ENCODE measurements around the gene GCLC.
"Not testable (repeated sequence)": the region's sequence is repeated elsewhere in the genome, so short reads cannot be mapped to it uniquely, and the experiment has no call there.

GCLC gene

DNA sequence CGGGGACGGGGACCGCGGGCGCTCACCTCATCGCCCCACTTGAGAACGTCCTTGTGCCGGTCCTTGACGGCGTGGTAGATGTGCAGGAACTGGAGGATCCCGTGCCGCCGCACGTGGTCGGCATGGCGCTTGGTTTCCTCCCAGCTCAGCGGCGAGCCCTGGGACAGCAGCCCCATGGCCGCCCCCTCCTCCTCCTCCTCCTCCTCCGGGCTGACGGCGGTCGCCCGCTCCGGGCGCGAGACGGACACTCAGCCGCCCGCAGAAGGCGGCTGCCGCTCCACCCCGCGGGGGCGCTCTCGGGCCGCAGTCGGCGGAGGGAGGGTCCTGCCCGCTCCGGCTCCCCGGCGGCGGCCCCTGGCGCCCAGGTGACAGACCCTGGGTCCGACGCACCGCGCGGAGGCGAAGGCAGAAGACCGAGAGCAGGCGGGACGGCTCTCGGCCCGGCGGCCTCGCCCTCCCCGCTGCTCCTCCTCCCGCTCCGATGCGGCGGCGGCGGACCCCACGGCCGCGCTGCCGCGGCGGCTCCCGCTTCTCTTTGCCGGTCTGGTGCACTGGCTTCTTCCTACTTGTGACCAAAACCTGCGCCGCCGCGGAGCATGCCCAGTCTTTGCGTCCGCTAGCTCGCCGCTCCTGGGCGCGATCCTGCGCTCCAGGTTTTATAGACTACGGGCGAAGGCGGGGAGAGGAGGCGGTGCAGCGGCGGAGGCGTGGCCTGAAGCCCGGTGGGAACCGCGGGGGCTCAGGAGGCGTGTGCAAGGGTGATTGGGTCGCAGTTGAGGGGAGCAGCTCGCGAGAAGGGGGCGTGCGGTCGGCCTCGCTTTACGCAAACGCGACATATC, at the start of gene GCLC:
GCLC (minus strand) TSS at position 632 of the 839 bp plus-strand sequence; CDS start at position 176, 456 bp downstream.
- DNase-seq (ENCODE audit: low read depth) = peak; percentile 88

DNA sequence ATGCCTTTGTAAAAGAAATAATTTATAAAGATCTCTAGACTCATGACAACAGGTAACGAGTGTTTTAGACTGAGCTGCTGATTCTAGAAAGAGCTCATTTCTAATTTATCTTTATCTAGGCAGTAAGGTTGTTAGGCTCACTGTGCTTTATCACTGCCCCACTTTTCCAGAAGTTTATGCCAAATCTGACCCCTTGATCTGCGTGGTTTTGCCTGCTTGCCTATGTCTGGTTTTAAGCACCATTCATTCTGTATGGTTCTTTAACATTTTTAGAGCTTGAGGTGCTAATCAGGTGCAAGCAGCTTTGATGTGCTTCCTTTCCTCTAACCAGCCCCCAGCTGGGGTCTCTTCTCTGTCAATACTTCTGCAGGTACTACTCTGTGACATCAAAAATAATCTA, 49.7 kb upstream of the GCLC start:
- DNase-seq (ENCODE audit: low read depth) = no peak

DNA sequence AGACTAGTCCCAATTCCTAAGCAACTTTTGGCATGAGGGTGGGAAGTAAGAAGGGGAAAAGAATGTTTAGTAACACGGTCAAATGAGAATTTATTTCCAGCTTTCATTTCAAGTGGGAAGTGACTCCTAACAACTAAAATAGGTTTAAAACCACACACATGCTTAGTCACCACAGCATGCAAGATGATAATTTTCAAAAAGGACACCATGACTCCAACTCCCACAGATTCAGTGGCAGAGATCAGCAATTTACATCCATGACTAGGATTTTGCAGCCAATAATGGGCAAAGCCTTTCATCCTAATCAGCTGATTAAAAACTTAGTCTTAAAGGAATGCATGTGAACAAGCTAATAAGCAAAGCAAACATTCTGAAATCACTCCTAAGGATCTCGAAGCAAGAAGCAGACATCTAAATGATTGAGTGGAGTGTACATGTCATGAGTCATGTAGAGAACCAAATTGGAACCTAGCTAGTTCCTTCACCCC, 48.1 kb upstream of the GCLC start:
- DNase-seq (ENCODE audit: low read depth) = no peak

DNA sequence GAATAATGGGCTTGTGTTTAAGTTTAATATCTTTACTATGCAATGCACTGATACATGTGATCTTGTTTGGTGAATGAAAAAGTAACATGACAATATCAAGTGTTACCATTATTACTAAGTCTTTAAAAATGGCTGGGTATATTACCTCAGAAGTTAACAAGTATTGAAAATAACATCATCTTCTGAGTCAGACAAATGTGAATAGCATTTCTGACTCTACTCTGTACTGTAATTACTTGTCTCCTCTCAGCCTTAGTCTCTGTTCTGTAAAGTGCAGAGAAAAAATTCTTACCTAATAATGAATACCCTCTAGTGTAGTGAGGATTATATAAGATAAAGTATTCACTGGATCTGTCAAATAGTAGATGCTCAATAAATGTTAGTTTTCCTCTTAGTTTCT, 47.0 kb upstream of the GCLC start:
- DNase-seq (ENCODE audit: low read depth) = no peak

DNA sequence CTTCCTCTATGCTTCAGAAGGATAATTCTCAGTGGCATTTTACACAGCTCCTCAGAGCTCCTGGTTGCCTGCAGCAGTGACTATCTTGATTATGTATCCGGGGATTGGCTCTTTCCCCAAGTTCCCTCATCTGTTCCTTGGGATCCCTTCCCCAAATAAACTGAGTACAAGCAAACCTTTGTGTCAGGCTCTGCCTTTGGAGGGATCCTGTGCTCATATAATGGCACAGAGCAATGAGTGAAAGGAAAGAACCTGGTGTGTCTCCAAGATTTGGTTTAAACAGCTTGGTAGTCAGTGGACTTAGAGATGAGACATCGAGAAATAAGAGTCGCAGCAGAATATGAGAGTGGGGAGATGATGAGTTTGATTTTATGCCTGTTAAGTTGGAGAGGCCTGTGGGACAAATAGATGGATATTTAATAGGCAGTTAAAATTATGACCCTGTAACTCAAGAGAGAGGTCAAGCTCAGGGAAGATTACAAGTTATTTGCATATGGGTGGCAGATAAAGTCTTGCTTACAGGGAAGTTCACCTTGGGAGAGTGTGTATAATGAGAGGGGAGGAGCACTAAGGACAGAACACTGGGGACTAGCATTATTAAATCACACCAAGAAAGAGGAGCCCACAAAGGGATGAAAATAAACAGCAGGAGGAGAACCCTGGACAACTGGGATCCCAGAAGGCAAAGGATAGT, 44.1 kb upstream of the GCLC start:
- no peak for DNase-seq (ENCODE audit: low read depth)

DNA sequence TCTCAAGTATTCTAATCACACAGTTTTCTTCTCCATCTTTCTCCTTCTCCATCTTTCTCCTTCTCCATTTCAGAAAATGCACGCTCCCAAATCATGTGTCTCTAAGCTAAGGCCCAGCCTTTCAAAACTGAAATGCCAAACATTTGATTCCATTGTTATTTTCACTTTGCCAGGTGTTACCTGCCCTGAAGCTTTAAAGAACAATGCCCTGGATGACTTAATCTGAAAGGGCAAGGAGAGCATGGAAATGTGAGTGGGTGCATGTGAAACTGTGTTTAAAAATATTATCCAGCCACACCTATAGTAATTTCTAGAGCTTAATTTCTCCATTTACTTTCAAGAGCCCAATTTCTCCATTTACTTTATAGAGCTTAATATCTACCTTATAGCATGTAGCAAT, 42.4 kb upstream of the GCLC start:
- no peak for DNase-seq (ENCODE audit: low read depth)

DNA sequence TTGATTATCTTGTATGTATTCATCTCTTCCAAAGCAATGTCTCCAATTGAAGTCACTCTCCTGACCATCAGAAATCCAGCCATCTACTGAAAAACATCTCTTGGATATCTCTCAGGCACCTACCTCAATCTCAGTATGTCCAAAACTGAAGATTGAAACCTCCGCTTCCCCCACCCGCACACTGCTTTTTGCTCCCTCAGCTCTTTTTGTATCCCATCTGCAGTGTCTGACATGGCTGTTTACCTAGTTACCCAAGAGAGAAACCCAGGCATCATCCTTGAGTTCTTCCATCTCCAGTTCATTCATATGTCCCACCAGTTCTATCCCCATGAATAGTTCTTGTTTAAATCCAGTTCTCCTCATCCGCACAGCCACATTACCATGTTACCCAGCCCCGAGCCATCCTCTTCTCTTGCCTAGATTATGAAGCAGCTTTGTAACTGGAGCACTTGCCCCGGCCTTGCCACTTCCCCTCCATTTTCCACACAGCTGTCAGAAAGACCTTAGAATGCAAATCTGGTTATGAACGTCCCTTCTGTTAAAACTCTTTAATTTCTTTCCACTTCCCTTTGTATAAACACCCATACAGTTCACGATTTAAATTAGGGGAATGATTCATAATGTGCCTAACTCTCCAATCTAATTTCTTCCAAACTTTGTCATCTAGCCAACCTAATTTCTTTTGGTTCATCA, 40.5 kb upstream of the GCLC start:
- no peak for DNase-seq (ENCODE audit: low read depth)

DNA sequence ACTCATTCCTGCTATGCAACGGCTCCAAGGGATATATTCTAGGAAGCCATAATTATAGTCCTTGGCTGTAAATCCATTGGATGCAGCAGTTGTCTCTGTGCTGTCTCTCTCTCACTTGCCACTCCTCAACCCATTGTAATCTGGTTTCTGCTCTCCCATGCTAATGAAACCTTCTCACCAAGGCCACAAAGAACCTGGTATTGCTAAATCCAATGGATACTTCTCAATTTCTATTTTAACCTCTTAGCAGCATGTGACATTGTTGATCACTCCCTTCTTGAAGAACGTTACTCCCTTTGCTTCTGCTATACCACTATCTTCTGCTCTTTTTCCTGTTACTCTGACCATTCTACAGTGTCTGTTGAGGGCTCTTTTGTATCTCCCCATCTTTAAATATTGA, 39.8 kb upstream of the GCLC start:
- DNase-seq (ENCODE audit: low read depth) = no peak

DNA sequence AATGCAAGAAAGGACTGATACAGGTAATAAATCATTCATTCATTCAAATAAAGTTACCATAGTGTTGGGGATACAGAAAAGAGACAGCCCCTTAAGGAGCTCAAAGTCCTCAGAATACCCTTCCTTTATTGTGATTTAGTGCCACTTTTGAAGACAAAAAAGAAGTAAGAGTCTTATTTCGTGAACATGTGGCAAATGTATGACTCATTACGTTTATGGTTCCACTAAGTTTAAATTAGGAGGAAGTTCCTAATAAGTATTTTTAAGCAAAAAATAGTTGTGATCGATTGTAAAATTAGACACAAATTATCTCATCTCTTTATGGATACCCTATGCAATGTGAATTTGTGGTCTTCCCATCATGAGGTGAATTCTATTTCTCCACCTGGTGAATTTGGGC, 38.5 kb upstream of the GCLC start:
- DNase-seq (ENCODE audit: low read depth) = no peak

DNA sequence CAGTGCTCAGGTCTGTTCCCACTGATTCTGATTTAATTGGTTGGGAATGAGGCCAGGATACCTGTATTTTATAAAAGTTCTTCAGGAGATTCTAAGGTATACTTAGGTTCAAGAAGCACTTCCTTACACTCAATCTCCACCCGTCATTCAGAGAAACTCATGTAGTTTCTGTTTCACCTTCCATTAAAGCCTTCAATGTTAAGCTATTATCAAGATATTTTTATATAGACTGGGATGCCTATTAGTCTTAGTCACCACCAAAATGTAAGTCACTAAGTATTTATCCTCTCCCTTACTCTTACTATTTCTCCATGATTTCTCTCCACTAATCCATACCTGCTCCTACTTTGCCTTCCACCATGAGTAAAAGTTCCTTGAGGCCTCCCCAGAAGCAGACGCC, 38.1 kb upstream of the GCLC start:
- no peak for DNase-seq (ENCODE audit: low read depth)

DNA sequence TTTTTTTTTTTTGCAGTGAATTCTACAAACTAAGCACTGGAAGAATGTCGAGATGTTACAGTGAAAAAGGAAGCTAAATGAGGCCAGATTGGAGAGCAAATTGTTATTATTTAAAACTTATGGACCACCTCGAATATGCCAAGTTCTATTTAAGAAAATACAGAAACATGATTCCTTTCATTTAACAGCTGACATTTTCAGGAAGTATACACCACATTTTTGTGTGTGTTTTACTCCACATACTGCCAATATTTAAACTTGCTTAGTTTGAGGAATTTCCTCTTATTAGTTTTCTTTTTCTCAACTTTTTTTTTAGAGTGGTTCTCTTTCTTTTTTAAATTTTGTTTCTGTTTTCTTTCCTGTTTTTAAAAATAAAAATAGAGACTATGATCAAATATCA, 37.0 kb upstream of the GCLC start:
- no peak for DNase-seq (ENCODE audit: low read depth)

DNA sequence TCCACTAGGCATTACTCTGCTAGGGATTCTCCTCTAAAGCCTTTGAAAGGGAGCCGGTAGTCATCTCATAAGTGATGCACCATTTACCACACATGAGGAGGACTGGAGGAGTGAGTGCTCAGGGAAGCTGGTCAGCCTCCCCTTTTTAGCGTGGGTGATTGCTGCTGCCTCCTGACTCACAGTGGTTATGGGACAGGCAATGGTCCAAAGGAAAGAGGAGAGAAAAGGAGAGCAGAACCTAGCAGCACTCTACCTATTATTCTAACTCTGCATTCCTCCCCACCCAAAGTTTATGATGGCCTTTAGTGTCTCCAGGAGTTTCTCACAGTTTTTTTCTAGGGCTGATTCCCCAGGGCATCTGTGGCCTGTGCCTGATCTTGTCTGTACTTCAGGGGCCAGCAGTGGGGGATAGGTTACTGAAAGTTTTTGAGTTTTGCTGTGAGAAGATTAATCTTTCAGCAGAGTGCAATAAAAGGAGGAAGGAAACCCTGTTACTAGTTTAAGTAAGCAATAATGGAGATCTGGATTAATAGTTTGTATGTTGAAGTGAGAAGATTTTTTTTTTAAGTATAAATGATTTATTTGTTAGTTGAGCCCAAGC, 36.4 kb upstream of the GCLC start:
- peak; percentile 9 for DNase-seq (ENCODE audit: low read depth)

DNA sequence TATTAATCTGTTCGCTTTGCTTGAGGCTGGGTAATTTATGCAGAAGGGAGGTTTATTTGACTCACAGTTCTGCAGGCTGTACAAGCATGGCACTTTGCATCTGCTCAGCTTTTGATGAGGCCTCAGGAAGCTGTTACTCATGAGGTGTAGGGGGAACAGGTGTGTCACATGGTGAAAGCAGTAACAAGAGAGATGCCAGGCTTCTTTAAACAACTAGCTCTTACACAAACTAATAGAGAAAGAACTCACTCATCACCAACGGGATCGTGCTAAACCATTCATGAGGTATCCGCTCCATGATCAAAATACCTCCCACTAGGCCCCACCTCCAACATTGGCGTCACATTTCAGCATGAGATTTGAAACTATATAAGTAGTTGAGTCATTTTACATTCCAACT, 34.4 kb upstream of the GCLC start:
- DNase-seq (ENCODE audit: low read depth) = peak; percentile 42

DNA sequence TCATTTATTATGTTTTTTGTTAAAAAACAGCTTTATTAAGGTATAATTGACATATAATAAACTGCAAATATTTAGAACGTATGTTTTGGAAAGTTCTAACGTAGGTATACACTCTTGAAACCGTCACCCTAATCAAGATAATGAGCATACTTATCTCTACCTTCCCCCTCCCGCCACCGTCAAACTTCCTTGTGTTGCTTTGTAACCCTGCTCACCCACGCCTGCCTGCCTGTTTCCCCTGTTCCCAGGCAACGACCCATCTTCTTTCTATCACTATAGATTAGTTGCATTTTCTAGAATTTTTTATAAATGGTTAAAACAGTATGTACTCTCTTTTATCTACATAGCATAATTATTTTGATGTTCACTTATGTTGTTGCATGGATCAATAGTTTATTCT, 33.5 kb upstream of the GCLC start:
- no peak for DNase-seq (ENCODE audit: low read depth)

DNA sequence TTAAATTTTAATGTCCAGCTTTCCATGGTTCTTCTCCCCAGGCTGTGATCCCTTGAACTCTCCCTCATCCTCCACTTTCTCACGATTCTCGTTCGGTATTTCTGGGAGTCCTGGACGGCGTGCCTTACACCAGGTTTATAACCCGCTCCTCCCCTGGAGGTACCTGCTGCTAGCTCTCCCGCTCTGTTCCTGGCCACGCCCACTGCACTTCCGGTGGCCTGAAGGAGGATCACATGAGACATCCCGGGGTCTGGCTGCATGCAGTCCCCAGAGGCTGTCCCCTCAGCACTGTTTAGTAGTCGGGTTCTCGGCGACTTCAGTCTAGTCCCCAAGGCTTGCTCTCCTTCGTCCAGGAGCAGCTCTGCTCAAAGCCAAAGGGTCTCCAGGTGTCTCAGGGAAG, 28.4 kb upstream of the GCLC start:
- no peak for DNase-seq (ENCODE audit: low read depth)

DNA sequence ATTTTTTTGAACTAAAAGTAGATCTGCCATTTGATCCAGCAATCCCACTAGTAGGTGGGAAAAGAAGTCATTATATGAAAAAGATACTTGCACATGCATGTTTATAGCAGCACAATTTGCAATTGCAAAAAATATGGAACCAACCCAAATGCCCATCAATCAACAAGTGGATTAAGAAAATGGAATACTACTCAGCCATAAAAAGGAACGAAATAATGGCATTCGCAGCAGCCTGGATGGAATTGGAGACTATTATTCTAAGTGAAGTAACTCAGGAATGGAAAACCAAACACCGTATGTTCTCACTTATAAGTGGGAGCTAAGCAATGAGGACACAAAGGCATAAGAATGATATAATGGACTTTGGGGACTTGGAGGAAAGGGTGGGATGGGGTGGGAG, 27.5 kb upstream of the GCLC start:
- not testable (repeated sequence) for DNase-seq (ENCODE audit: low read depth)

DNA sequence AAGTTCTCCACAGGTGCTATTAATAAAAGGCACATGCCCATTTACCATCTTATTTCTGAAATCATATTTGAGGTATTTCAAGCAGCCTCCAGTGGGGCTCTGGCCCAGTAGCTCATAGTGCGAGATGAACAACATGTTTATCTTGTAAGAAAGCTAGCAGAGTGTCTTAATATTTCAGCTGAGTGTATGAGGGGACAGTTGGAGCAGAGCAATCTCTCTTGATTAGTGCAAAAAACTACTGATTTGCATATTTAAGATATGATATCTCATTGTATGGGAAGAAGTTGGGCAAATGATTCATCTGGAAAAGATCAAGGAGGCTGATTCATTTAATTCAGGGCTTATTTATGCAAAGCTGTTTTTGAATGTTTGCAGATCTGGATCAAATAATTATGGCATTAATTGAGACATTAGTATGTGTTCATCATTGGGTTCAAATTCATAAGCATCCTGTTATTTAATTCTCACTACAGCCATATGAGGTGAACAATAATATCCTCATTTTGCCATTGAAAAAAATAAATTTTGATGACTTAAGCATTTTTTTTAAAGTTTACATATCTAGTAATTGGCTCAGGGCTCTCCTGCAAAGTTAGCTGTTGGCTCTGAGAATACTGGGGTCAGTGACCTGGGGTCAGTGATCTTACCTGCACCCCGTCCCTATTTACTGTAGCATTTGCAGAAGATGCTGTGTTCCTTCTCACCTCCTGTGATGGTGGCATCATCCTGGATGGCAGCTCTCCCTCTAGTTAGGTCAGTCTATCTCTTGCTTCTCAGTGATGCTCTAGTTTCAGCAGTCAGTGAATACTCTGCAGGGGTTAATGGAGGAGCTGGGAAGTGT, 24.1 kb upstream of the GCLC start:
- no peak for DNase-seq (ENCODE audit: low read depth)

DNA sequence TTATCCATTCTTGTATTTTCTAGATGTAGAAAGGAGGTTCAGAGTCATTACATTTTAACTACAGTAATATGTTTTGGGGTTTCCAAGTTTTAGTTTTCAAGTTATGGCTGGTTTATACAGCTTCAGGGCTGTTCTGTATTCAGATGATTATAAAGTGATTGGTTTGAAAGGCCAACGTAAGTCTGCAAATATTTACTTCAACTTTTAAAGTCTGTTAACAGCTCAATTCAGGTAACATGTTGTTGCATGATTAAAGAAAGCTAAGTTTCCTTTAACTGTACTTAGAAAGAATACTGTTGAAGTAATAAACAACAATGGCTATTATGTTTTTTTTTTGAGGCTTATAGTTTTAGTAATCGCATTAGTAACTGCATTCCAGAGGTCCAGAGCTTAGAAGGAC, 22.8 kb upstream of the GCLC start:
- DNase-seq (ENCODE audit: low read depth) = no peak

DNA sequence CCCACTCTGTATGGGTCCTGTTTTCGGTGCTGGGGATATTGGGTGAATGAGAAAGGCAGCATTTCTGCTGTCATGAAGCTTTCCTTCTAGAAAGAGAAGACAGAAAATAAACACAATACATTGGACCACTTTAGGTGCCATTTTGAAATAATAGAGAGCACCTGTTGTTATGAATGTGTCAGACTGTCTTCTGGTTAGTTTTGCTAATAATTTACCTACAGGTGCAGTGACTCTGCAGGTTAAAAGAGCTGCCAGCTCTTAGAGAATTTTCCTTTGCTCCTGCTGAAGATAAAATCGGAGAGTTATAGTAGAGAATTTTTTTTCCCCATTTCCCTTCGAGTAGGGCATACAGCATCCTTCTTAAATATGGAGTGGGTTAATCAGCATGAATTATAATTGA, 21.9 kb upstream of the GCLC start:
- no peak for DNase-seq (ENCODE audit: low read depth)

DNA sequence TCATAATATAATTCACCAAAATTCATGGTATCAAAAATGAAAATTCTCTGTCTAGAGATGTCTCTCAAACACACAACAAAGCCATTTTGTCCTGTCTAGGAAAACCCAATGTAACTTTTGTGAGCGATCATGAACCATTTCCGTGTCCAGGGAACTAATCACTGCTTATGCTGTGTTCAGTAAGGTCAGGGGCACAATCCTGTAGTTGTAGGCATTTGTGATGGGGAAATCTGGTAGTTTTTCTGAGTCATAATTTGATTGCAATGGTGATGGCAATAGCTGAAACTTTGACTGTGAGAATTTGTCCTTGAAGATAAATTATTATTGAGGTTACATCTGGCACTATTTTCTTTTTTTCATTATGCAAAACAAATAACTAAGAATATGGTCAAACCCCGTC, 21.0 kb upstream of the GCLC start:
- no peak for DNase-seq (ENCODE audit: low read depth)

DNA sequence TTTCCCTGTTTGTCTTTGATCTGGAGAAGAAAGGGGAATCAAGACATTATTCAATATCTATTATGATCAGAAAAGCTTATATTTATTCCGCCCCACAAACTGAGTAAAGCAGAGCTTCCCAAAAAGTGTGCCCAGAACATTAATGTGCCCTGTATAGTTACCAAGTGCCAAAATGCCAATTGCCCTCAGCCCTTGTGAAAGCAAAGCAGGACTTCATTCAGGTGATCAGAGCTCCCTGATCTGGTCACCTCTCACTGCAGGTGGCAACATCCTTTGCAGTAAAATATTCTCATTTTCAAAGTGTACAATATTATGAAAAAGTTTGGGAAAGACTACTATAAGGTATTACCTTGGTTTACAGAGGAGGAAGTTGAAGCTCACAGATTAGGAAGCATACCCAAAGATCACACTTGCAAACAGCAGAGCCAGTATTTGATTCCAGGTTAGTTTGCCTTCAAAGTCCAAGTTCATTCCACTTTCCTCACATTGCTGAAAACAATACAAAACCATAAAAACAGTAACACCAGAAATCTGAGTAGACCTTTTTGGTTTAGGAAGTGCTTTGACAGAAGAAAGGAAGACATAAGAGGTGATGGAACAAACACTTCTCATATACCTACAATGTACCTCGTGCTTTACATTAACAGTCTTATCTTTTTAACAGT, 19.6 kb upstream of the GCLC start:
- DNase-seq (ENCODE audit: low read depth) = no peak

All from activated T-cell treated with anti-CD3 and anti-CD28 coated beads for 48 hours (primary cell).